GM18519 (cell line): ENCODE data around the gene RHOA.
"Not testable (repeated sequence)": the region's sequence is repeated elsewhere in the genome, so short reads cannot be mapped to it uniquely, and the experiment has no call there.

Experiments used
- ATAC-seq: cut with Tn5 transposase; IDR thresholded peaks from one replicate; pipeline ENCODE4 v1.9.1; 2021; ENCODE audit warnings: mild to moderate bottlenecking, moderate library complexity; ENCODE audit not compliant: unreplicated experiment, low FRiP score

RHOA gene

GRCh38 chr3:49333091-49333490, 78.7 kb downstream of the RHOA start:
- ATAC-seq = no peak

- ATAC-seq = no peak
Observed at GRCh38 chr3:49329186-49329585, 82.6 kb downstream of the RHOA start.

GRCh38 chr3:49328350-49328749, 83.4 kb downstream of the RHOA start:
- ATAC-seq = not testable (repeated sequence)

- ATAC-seq = no peak
Observed at GRCh38 chr3:49327485-49327884, 84.3 kb downstream of the RHOA start.

- no peak for ATAC-seq
Observed at GRCh38 chr3:49324768-49325167, 87.0 kb downstream of the RHOA start.

- ATAC-seq = no peak
Observed at GRCh38 chr3:49316696-49317457, 94.9 kb downstream of the RHOA start.

DNA sequence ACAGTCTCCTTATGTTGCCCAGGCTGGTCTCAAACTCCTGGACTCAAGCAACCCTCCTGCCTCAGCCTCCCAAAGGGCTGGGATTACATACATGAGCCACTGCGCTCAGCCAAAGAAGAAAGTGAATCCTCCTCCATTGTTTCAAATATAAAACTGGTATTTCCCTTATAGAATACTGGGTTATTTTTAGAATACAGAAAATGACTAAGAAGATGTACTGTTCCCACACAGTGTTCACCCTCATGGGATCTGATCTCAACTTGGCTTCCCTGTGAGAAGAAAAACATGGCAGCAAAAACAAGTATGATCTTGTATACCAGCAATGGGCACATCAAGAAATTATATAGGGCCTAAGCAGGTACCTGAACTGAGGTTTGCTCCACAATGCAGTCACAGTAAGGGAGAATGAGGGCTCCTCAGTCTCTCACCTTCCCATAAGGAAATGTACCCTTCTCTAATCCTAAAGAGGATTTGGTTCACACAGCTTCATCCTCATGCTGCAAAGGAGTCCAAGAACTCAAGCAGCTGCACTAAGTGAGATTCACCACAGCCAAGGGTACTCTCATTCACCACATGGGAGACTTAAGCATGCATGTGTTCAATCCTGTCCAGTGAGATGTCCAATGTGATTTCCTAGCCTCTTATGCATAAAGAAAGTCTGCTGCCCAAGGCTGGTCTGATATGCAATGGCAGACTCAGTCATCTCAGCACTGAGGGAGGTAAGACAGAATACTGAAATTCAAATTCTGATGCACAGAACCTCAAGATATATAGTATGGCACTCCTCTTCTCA, 97.7 kb downstream of the RHOA start:
- no peak for ATAC-seq

DNA sequence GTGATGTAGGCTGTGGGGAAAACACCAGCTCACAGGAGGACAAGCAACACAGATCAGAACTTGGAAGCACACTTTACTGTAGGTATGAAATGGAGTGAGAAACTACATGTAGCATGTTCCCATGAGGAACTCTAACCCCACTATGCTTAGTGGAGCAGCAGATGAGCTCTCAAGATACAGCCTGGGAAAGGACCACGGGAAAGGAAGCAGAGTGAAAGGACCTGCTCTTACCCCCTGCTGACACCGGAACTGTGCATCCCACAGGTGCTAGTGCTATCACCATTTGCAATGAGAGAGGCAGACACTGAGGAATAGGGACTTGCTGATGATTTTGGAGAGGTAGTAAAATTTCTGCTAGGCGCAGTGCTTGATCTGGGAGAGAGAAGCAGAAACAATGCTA, 100.5 kb downstream of the RHOA start:
- ATAC-seq = no peak

- no peak for ATAC-seq
Observed at GRCh38 chr3:49310677-49311076, 101.1 kb downstream of the RHOA start.
